Measurements from ENCODE around the gene CNR2.
A peak's percentile ranks its signal among the peaks of the same experiment; 100 is the strongest.
"Not testable (repeated sequence)": the region's sequence is repeated elsewhere in the genome, so short reads cannot be mapped to it uniquely, and the experiment has no call there.

Gene CNR2

DNA sequence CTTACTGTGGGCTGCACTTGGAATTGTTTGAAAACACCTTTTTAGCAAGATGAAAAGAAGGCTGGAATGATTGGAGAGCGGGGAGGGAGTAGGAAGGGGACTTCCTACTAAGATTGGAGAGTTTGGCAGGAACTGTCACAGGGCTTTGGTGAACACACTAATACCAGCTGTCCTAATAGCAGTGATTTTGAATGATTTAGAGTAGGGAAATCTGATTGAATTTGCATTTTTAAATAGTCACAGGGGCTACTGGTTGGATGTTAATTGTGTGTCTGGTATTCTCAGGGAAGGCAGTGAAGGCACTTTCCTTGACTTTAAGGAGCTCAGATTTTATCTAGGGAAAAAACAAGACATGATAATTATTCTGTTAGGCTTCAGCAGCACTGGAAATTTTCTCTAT is 85.4 kb downstream of the CNR2 start:
- DNase-seq, result no peak

DNA sequence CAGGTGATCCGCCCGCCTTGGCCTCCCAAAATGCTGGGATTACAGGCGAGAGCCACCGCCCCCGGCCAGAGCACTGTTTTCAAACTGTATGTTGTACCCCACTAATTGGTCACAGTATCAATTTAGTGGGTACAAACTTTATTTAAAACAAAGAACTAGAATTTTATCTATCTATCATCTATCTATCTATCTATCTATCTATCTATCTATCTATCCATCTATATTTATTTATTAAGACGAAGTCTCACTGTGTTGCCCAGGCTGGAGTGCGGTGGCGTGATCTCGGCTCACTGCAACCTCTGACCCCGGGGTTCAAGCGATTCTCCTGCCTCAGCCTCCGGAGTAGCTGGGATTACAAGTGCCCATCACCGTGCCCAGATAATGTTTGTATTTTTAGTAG is 86.6 kb downstream of the CNR2 start:
- not testable (repeated sequence) for DNase-seq

DNA sequence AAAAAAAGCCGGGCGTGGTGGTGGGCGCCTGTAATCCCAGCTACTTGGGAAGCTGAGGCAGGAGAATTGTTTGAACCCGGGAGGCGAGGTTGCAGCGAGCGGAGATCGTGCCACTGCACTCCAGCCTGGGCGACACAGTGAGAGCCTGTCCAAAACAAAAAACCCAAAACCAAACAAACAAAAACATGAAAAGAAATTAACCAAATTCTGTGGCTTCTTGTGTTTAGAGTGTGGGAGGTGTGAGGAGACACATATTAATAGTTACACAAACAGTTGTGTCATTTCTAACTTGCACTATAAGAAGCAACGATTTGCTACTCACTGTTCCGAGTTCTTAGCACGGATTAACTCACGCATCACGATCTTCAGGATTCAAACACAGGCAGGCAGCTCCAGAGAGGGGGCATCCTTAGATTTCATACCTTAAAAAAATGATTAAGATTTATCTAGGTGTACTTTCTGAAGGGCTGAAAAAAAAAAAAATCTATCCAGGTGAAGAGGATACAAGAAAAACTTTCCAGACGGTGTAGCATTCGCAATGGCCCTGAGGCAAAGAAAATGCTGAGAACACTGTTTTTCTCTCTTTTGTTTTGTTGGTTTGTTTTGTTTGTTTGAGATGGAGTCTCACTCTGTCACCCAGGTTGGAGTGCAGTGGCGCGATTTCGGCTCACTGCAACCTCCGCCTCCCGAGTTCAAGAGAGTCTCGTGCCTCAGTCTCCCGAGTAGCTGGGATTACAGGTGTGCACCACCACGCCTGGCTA is 87.2 kb downstream of the CNR2 start:
- DNase-seq, result no peak

DNA sequence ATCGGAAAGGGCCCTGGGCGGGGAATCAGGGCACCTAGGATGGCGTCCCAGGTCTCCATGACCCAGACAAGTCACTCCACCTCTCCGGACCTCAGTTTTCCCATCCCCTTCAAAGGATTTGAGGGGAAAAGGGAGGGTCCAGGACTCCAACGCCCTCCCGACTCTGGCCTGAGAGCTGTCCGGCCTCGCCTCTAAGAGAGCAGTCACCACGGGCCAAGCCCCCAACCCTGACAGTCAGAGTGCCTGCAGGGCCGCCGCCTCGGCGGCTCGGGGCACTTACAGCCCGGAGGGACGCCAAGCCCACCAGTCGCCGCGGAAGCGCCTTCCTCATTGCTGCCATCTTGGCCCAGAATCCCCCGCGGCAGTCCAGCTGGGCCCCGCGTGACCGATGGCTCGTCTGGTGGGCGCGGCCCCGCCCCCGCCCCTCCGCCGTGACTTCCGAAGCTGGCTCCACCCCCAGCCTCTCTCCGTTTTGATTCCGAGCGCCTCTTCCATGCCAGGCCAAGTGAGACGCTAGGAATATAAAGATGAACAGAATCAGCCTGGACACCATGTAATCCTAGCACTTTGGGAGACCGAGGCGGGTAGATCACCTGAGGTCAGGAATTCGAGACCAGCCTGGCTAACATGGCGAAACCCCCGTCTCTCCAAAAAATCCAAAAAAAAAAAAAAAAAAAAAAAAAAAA is 87.9 kb downstream of the CNR2 start, which contains the start of gene HMGCL:
HMGCL (minus strand) TSS at position 354 of the 686 bp plus-strand sequence; CDS start at position 340, 14 bp downstream.
- DNase-seq, result peak; percentile 84

DNA sequence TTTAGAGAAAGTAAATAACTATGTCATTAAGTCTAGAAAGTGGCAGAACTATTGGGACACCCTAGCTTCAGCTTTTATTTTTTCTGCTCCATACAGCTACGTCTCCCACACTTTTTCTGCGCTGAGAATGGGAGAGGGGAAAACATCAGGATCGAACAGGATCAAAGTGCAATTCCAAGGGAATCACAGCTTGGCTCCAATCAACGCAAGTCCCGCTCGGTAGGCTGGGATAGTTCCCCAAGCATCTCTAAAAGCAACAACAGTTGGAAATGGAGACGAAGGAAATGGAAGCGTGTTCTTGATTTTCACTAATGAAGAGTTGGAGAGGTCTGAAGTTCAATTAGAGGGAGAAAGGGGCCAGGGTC is 88.5 kb downstream of the CNR2 start:
- DNase-seq, result no peak

DNA sequence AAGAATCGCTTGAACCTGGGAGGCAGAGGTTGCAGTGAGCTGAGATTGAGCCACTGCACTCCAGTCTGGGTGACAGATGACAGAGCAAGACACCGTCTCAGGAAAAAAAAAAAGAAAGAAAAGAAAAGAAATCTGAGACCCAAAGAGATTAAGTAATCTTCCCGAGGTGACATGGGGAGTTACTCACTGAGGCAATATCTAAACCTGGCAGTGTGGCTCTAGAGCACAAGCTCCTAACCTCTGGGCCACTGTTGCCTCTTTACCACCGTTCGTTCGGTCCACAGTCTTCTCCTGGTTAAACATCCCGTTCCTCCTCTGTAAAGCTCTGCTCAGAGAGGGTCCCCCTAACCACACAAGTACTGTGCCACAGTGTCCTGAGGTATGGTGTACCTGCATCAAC is 89.4 kb downstream of the CNR2 start:
- DNase-seq, result no peak

Measured in COR-L47 (cell line).